Measurements from ENCODE around the gene PRPF19. TPM values are rescaled to one million over a fixed set of nuclear protein-coding genes. Genes with fewer than 3 reads are reported as not detected.

PRPF19 gene
- total and polyA plus RNA-seq, 2 of the 8 experiments (the other 6 are each of a cell fraction or from before 2014, with no cell fraction given) = 107 to 141 TPM

GRCh38 chr11:60859616-60860250 is 46.7 kb downstream of the PRPF19 start:
- Histone ChIP-seq H2AK5ac (ENCODE audit: low read depth, low read length) (no peak overlapping the region), H3K14ac (ENCODE audit: insufficient read length) (no peak overlapping the region), H3K4ac (replicated peaks; ENCODE audit: insufficient read length, low read depth, low read length) (no peak overlapping the region), H3K56ac (replicated peaks; ENCODE audit: insufficient read length, low read depth, low read length) (no peak overlapping the region), H3K4me1 (replicated peaks in 1 of 4; ENCODE audit: control insufficient read depth in 3 of 4, insufficient read depth in 4 of 4, low read length in 3 of 4) (no peaks in the 10 kb centered on the region), H2BK5ac (ENCODE audit: low read depth, low read length) (no peak overlapping the region), H3K79me2 (ENCODE audit: control insufficient read depth in 1 of 2, insufficient read depth in 2 of 2, low read length in 2 of 2) (no peaks in the 10 kb centered on the region), H3K9ac (replicated peaks in 1 of 4; ENCODE audit: extremely low read depth in 1 of 4, low read depth in 3 of 4, low read length in 3 of 4) (no peak overlapping the region), H3K23ac (ENCODE audit: insufficient read length) (no peak overlapping the region), H2BK15ac (ENCODE audit: low read length) (no peak overlapping the region), H3K36me3 (ENCODE audit: control insufficient read depth in 2 of 4, insufficient read depth in 4 of 4, low read length in 3 of 4) (no peaks in the 10 kb centered on the region), H3K27me3 (replicated peaks in 1 of 4; ENCODE audit: control insufficient read depth in 3 of 4, extremely low read depth in 1 of 4, insufficient read depth in 3 of 4, low read length in 3 of 4) (peaks cover 0 to under 1% (median under 1%) of the 10 kb centered on the region in 4 experiments; a peak in 2 of 7 replicates), H3K9me3 (ENCODE audit: insufficient read depth in 2 of 2, low read depth in 1 of 2, low read length in 1 of 2) (no peaks in the 10 kb centered on the region), H3K23me2 (ENCODE audit: low read depth, low read length) (no peaks in the 10 kb centered on the region), H3K79me1 (ENCODE audit: low read depth, low read length) (no peaks in the 10 kb centered on the region), H4K5ac (ENCODE audit: insufficient read length, low read depth, low read length) (no peak overlapping the region), H4K91ac (replicated peaks; ENCODE audit: insufficient read length, low read length) (no peak overlapping the region), H2BK12ac (ENCODE audit: low read depth, low read length) (no peak overlapping the region), H3K27ac (ENCODE audit: low read depth, low read length) (no peak overlapping the region), H3K4me2 (ENCODE audit: insufficient read depth in 1 of 2, low read depth in 2 of 2, low read length in 2 of 2) (no peak overlapping the region), H2BK120ac (replicated peaks; ENCODE audit: low read depth, low read length) (no peak overlapping the region), H4K20me1 (replicated peaks in 1 of 2; ENCODE audit: control insufficient read depth in 1 of 2, insufficient read depth in 2 of 2, low read length in 2 of 2) (no peaks in the 10 kb centered on the region), H2BK20ac (ENCODE audit: low read length) (no peak overlapping the region), H3K18ac (ENCODE audit: extremely low read depth, low read length) (no peak overlapping the region), H2AFZ (ENCODE audit: low read length) (no peak overlapping the region), H3K4me3 (ENCODE audit: extremely low read depth in 1 of 4, insufficient read depth in 2 of 4, low read depth in 3 of 4, low read length in 4 of 4) (no peak overlapping the region), H4K8ac (ENCODE audit: extremely low read depth, insufficient read depth, low read length) (no peak overlapping the region)
- ChIA-PET CTCF (ENCODE audit: partially characterized antibody) (interaction anchor here (1.2 to 6.5 kb wide), 4 partner anchors 11 to 42 kb away, joined by 3 to 38 read pairs (median 6); no protein-coding TSS in a partner anchor), POLR2A (ENCODE audit: partially characterized antibody) (interaction anchor here (1.4 kb wide), 1 partner anchor 8 kb away, joined by 4 read pairs; no protein-coding TSS in a partner anchor)
- TF ChIP-seq CTBP2 (IDR thresholded peaks at IDR 0.05; ENCODE audit: borderline replicate concordance, insufficient read depth, insufficient read length, low read length) (no peak), ZNF274 (IDR thresholded peaks at IDR 0.05; ENCODE audit: borderline replicate concordance, extremely low read depth, low read length) (no peak), TEAD4 (IDR thresholded peaks at IDR 0.05; ENCODE audit: low read depth, low read length) (no peak), SAP30 (IDR thresholded peaks at IDR 0.05; ENCODE audit: insufficient read depth, insufficient replicate concordance, low read length) (no peak), CREB1 (IDR thresholded peaks at IDR 0.05) (no peak), TAF1 (IDR thresholded peaks at IDR 0.05; ENCODE audit: low read depth, low read length) (no peak)
- TF ChIP-seq, protein P1, sequence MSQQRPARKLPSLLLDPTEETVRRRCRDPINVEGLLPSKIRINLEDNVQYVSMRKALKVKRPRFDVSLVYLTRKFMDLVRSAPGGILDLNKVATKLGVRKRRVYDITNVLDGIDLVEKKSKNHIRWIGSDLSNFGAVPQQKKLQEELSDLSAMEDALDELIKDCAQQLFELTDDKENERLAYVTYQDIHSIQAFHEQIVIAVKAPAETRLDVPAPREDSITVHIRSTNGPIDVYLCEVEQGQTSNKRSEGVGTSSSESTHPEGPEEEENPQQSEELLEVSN (IDR thresholded peaks at IDR 0.05) = no peak
- DNase-seq (ENCODE audit: low read depth in 1 of 2, low spot score in 2 of 2) (no peak), FAIRE-seq (no peak)
- 88% methylated on average over 7 of the region's 15 CpGs; no CpG with 5 or more reads in 1 of the 2 experiments for WGBS, 2 experiments (ENCODE audit: extremely low coverage in 1 of 2, insufficient coverage in 1 of 2, insufficient read length in 1 of 2, insufficient replicate concordance in 2 of 2, low coverage in 1 of 2, low lambda C conversion rate in 2 of 2, missing lambda C conversion rate in 1 of 2)
